GM12878 (cell line): ENCODE measurements around the gene PDE7B. TPM values are rescaled to one million over a fixed set of nuclear protein-coding genes. Genes with fewer than 3 reads are reported as not detected.

ENCODE experiments used
- ATAC-seq: fragments of 200-7000 bp; cut with Tn5 transposase; 3 replicates; pipeline ENCODE4 v1.9.1; 2020; ENCODE audit warnings: mild to moderate bottlenecking, moderate library complexity
- BruUV-seq: library from RNA; stranded (reverse); fragments of 400-500 nt; replicated peaks from 2 replicates; lab custom pipeline; 2021; lab: Mats Ljungman, UMichigan
- CTCF ChIA-PET: fragments of 300-600 bp; sonication (Branson Sonifier 250); formaldehyde crosslinking; extraction: SDS; loops from one replicate; lab custom pipeline; 2021; ENCODE audit warnings: inconsistent platforms; lab: Yijun Ruan, JAX
- POLR2A ChIA-PET: fragments of 350-600 bp; formaldehyde crosslinking; extraction: SDS; loops from one replicate; lab custom pipeline; 2021; ENCODE audit warnings: inconsistent platforms; lab: Charles Lee
- RAD21 ChIA-PET: fragments of 300-600 bp; sonication (Branson Sonifier 250); formaldehyde crosslinking; loops from one replicate; lab custom pipeline; 2023; ENCODE audit warnings: antibody characterized with exemption; ENCODE audit not compliant: unreplicated experiment; lab: Charles Lee
- SMC1A ChIA-PET: fragments of 300-600 bp; sonication (Branson Sonifier 250); formaldehyde crosslinking; loops from one replicate; lab custom pipeline; 2023; ENCODE audit not compliant: unreplicated experiment, uncharacterized antibody; lab: Charles Lee
- DNase-seq: peaks from one replicate; pipeline ENCODE4 v3.0.0-alpha.2; 2011; ENCODE audit warnings: low read depth, low spot score
- FAIRE-seq: peaks from 3 replicates; lab custom pipeline; 2011; peaks lifted over from hg19 to GRCh38; lab: Jason Lieb, UNC
- H2AFZ ChIP-seq: 2 replicates; pipeline ENCODE4 v1.6.0; 2011; ENCODE audit warnings: low read depth, low read length, control low read depth; ENCODE audit not compliant: control insufficient read depth
- H3K27ac ChIP-seq: 2 replicates; pipeline ENCODE4 v1.5.1; 2011; ENCODE audit warnings: control low read depth; ENCODE audit not compliant: control insufficient read depth, insufficient read depth
- H3K27me3 ChIP-seq, 2 experiments: replicated peaks in 1 of 2; 2 replicates each; pipeline versions ENCODE4 v1.6.0 to v1.6.1; 2011; ENCODE audit warnings: low read length in 1 of 2; ENCODE audit not compliant: control insufficient read depth in 2 of 2, insufficient read depth in 2 of 2
- H3K36me3 ChIP-seq, 2 experiments: 2 replicates each; pipeline ENCODE4 v1.5.1; 2011; ENCODE audit warnings: low read length in 1 of 2; ENCODE audit not compliant: control insufficient read depth in 2 of 2, insufficient read depth in 2 of 2
- H3K4me1 ChIP-seq: 2 replicates; pipeline ENCODE4 v1.6.1; 2011; ENCODE audit warnings: mild to moderate bottlenecking, low read length, moderate library complexity, mixed read lengths; ENCODE audit not compliant: control insufficient read depth, insufficient read depth
- H3K4me2 ChIP-seq: 2 replicates; pipeline ENCODE4 v1.6.0; 2011; ENCODE audit warnings: control low read depth; ENCODE audit not compliant: control insufficient read depth, insufficient read depth
- H3K4me3 ChIP-seq: fragments of 200-600 bp; sonication (generic); 2 replicates; pipeline ENCODE4 v1.5.1; 2016
- H3K79me2 ChIP-seq: 2 replicates; pipeline ENCODE4 v1.6.0; 2011; ENCODE audit warnings: low read length; ENCODE audit not compliant: control insufficient read depth, insufficient read depth
- H3K9ac ChIP-seq: 2 replicates; pipeline ENCODE4 v1.8.0; 2011; ENCODE audit warnings: low read length, control low read depth, mixed read lengths; ENCODE audit not compliant: control insufficient read depth, insufficient read depth
- H3K9me3 ChIP-seq: replicated peaks from 3 replicates; pipeline ENCODE4 v1.5.1; 2011; ENCODE audit warnings: mild to moderate bottlenecking, low read length; ENCODE audit not compliant: control insufficient read depth, insufficient read depth
- H4K20me1 ChIP-seq: 2 replicates; pipeline ENCODE4 v1.6.0; 2011; ENCODE audit not compliant: control insufficient read depth, insufficient read depth
- CTCF ChIP-seq, 3 experiments: IDR thresholded peaks in 2 of 3; conservative IDR thresholded peaks in 1 of 3; 2 replicates each; pipeline ENCODE4 v1.5.1; 2011; ENCODE audit warnings: low read depth in 3 of 3, low read length in 3 of 3, mild to moderate bottlenecking in 3 of 3, control low read depth in 2 of 3, moderate library complexity in 2 of 3, inconsistent platforms in 1 of 3, mixed read lengths in 1 of 3; ENCODE audit not compliant: control insufficient read depth in 2 of 3, insufficient read depth in 1 of 3; ENCODE audit errors: extremely low read depth in 1 of 3
- ESRRA ChIP-seq: IDR thresholded peaks from 2 replicates; pipeline ENCODE4 v1.6.1; 2012; ENCODE audit warnings: mild to moderate bottlenecking, low read length, improper control_type of control experiment
- EZH2 ChIP-seq: IDR thresholded peaks from 2 replicates; pipeline ENCODE4 v1.6.1; 2012; ENCODE audit warnings: low read depth, mild to moderate bottlenecking, control low read depth, inconsistent platforms, low read length, borderline replicate concordance; ENCODE audit not compliant: control insufficient read depth
- IRF4 ChIP-seq: IDR thresholded peaks from 2 replicates; pipeline ENCODE4 v1.6.1; 2011; ENCODE audit warnings: low read depth, low read length
- NFYB ChIP-seq: IDR thresholded peaks from 2 replicates; pipeline ENCODE4 v1.6.1; 2011; ENCODE audit warnings: low read depth, mild to moderate bottlenecking, low read length, improper control_type of control experiment, moderate library complexity; ENCODE audit not compliant: insufficient read depth
- RAD51 ChIP-seq: fragments of 450-650 bp; IDR thresholded peaks from 2 replicates; pipeline ENCODE4 v1.6.1; 2016; ENCODE audit warnings: moderate library complexity, mild to moderate bottlenecking, inconsistent platforms
- RELA ChIP-seq: fragments of 450-650 bp; IDR thresholded peaks from 2 replicates; pipeline ENCODE4 v1.8.0; 2014; ENCODE audit warnings: borderline replicate concordance; ENCODE audit not compliant: partially characterized antibody
- ZNF384 ChIP-seq: IDR thresholded peaks from 2 replicates; pipeline ENCODE4 v1.6.1; 2012; ENCODE audit warnings: low read depth, mild to moderate bottlenecking, low read length, improper control_type of control experiment, borderline replicate concordance
- WGBS: methylation state at CpG from one replicate; pipeline ENCODE4 v1.1.6; 2016; ENCODE audit warnings: low lambda C conversion rate; ENCODE audit not compliant: insufficient replicate concordance, insufficient coverage; ENCODE audit errors: missing lambda C conversion rate; 5-methylcytosine and 5-hydroxymethylcytosine counted together
- in situ Hi-C: fragments of 300-500 bp; cut with MboI; formaldehyde crosslinking; loops from 9 replicates; pipeline ENCODE4 v1.14.3; 2018; ENCODE audit warnings: mixed read lengths
- intact Hi-C: fragments of 100-400 bp; cut with micrococcal nuclease; formaldehyde crosslinking; loops from one replicate; pipeline ENCODE4 v1.14.2; 2022; ENCODE audit not compliant: unreplicated experiment
- polyA plus RNA-seq, 11 experiments: library from polyadenylated mRNA; depleted of rRNA in 4 of 11; unstranded in 6 of 11; stranded (reverse) in 5 of 11; fragments of >200 nt; fragmentation: Nextera tagmentation in 4 of 11; fragmentation: Illumina TruSeq in 1 of 11; extraction: Ambion mirVana in 4 of 11; extraction: Trizol in 1 of 11; gene quantifications; 1 replicate in 1 of 11; 2 replicates in 10 of 11; pipeline versions ENCODE4 v1.2.1 to v1.2.3, GENCODE V29; 2011 to 2016; ENCODE audit warnings: inconsistent platforms in 2 of 11, missing spikeins in 2 of 11, low read depth in 1 of 11
- total RNA-seq, 4 experiments: library from RNA; depleted of rRNA in 3 of 4; stranded (reverse); fragments of >200 nt in 3 of 4; fragmentation: Illumina TruSeq in 1 of 4; extraction: Trizol in 1 of 4; gene quantifications; 2 replicates each; pipeline versions ENCODE4 v1.2.1 to v1.2.3, GENCODE V29; 2013 to 2021

The PDE7B gene
- total and polyA plus RNA-seq, 10 of the 15 experiments (the other 5 are each of a cell fraction or from before 2014, with no cell fraction given) = not detected

GRCh38 chr6:135866445-135867123, 15.1 kb downstream of the PDE7B start:
- Histone ChIP-seq H3K79me2 (no peaks in the 10 kb centered on the region), H3K27me3 (no peaks in the 10 kb centered on the region), H3K36me3 (no peaks in the 10 kb centered on the region), H2AFZ (no peak overlapping the region), H3K4me3 (no peak overlapping the region), H3K4me2 (no peak overlapping the region), H3K4me1 (no peaks in the 10 kb centered on the region), H3K9me3 (no peaks in the 10 kb centered on the region), H3K9ac (no peak overlapping the region), H3K27ac (no peak overlapping the region), H4K20me1 (no peaks in the 10 kb centered on the region)
- BruUV-seq = no TSS peak
- TF ChIP-seq ESRRA (no peak), CTCF (IDR thresholded peaks at IDR 0.05 in 2 of 3, conservative IDR thresholded peaks at IDR 0.05 in 1 of 3; ENCODE audit: control insufficient read depth in 2 of 3, extremely low read depth in 1 of 3, insufficient read depth in 1 of 3, low read depth in 3 of 3, low read length in 3 of 3) (no peak), EZH2 (no peak), ZNF384 (no peak), IRF4 (no peak), NFYB (no peak), RAD51 (no peak), RELA (no peak)
- ChIA-PET CTCF (interaction anchor here (2.3 kb wide), 1 partner anchor 43 kb away, joined by 7 read pairs; no protein-coding TSS in a partner anchor), RAD21 (no interaction called here), POLR2A (no interaction called here), SMC1A (interaction anchor here (1.3 to 1.5 kb wide), 2 partner anchors 14 to 43 kb away, joined by 3 to 4 read pairs; no protein-coding TSS in a partner anchor)
- in situ Hi-C loops (no loop called here), intact Hi-C loops (no loop called here)
- ATAC-seq (no peak), FAIRE-seq (no peak), DNase-seq (no peak)
- WGBS = 71% methylated on average over 7 of the region's 7 CpGs
